Measurements from ENCODE around the gene GRIN2A.
A peak's percentile ranks its signal among the peaks of the same experiment; 100 is the strongest.

GRIN2A gene

GRCh38 chr16:10181196-10182162 is 749 bp downstream of the GRIN2A start:
- DNase-seq = peak; percentile 23

- DNase-seq = no peak
Measured at GRCh38 chr16:10180771-10181163, 1.5 kb downstream of the GRIN2A start.

GRCh38 chr16:10180042-10180770 is 2.0 kb downstream of the GRIN2A start:
- no peak for DNase-seq

GRCh38 chr16:10178526-10178925 is 3.7 kb downstream of the GRIN2A start:
- no peak for DNase-seq

GRCh38 chr16:10178080-10178479 is 4.1 kb downstream of the GRIN2A start:
- DNase-seq = no peak

- DNase-seq = no peak
Measured at GRCh38 chr16:10172848-10173655, 9.2 kb downstream of the GRIN2A start.

GRCh38 chr16:10171221-10171620 is 11.0 kb downstream of the GRIN2A start:
- no peak for DNase-seq

GRCh38 chr16:10169904-10170410 is 12.3 kb downstream of the GRIN2A start:
- no peak for DNase-seq

GRCh38 chr16:10169031-10169430 is 13.2 kb downstream of the GRIN2A start:
- no peak for DNase-seq

GRCh38 chr16:10168258-10168657 is 14.0 kb downstream of the GRIN2A start:
- no peak for DNase-seq

- DNase-seq = no peak
Measured at GRCh38 chr16:10165643-10166042, 16.6 kb downstream of the GRIN2A start.

- DNase-seq = no peak
Measured at GRCh38 chr16:10162981-10163380, 19.2 kb downstream of the GRIN2A start.

- no peak for DNase-seq
Measured at GRCh38 chr16:10156099-10156498, 26.1 kb downstream of the GRIN2A start.

- no peak for DNase-seq
Measured at GRCh38 chr16:10154389-10154788, 27.8 kb downstream of the GRIN2A start.

GRCh38 chr16:10153985-10154384 is 28.2 kb downstream of the GRIN2A start:
- DNase-seq = no peak

- DNase-seq = no peak
Measured at GRCh38 chr16:10151718-10152117, 30.5 kb downstream of the GRIN2A start.

GRCh38 chr16:10150906-10151305 is 31.3 kb downstream of the GRIN2A start:
- DNase-seq = no peak

GRCh38 chr16:10145542-10146035 is 36.6 kb downstream of the GRIN2A start:
- DNase-seq = no peak

- DNase-seq = no peak
Measured at GRCh38 chr16:10141671-10142070, 40.6 kb downstream of the GRIN2A start.

GRCh38 chr16:10138881-10139280 is 43.3 kb downstream of the GRIN2A start:
- no peak for DNase-seq

GRCh38 chr16:10137341-10137740 is 44.9 kb downstream of the GRIN2A start:
- DNase-seq = no peak

- DNase-seq = no peak
Measured at GRCh38 chr16:10136916-10137315, 45.3 kb downstream of the GRIN2A start.

GRCh38 chr16:10130538-10130937 is 51.7 kb downstream of the GRIN2A start:
- no peak for DNase-seq
